ENCODE data around the gene PHLDA1.
"Not testable (repeated sequence)": the region's sequence is repeated elsewhere in the genome, so short reads cannot be mapped to it uniquely, and the experiment has no call there.

The PHLDA1 gene

DNA sequence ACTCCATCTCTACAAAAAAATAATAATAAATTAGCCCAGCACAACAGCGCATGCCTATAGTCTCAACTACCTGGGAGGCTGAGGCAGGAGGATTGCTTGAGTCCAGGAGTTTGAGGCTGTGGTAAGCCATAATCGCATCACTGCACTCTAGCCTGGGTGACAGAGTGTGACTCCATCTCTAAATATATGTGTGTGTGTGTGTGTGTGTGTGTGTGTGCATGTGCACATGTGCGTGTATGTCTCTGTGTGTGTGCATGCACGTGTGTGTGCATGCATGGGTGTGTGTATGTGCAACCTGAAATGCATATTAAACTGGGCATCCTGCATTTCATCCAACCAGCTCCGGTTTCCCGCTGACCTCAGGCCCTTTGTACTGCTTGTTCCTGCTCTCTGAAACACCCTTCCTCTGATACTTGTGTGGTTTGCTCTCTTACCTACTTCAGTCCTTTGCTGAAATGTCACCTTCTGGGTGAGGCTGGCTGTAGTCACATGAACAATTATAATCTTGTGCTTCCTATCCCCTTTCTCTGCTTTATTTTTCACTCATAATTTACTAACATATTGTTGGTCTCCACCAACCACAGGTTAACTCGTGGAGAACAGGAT lies 46.9 kb downstream of the PHLDA1 start:
- no peak for DNase-seq

DNA sequence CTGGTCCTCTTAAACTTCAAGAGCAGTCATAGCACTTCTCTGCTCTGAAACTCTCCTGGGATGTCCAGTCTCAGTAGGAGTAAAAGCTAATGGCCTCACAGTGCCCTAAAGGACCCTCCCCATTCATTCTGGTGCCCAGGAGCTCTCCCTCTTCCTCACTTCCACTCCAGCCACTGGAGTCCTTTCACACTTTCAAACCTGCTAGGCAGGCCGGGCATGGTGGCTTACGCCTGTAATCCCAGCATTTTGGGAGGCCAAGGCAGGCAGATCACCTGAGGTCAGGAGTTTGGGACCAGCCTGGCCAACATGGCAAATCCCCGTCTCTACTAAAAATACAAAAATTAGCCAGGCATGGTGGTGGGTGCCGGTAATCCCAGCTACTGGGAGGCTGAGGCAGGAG lies 47.7 kb downstream of the PHLDA1 start:
- not testable (repeated sequence) for DNase-seq

DNA sequence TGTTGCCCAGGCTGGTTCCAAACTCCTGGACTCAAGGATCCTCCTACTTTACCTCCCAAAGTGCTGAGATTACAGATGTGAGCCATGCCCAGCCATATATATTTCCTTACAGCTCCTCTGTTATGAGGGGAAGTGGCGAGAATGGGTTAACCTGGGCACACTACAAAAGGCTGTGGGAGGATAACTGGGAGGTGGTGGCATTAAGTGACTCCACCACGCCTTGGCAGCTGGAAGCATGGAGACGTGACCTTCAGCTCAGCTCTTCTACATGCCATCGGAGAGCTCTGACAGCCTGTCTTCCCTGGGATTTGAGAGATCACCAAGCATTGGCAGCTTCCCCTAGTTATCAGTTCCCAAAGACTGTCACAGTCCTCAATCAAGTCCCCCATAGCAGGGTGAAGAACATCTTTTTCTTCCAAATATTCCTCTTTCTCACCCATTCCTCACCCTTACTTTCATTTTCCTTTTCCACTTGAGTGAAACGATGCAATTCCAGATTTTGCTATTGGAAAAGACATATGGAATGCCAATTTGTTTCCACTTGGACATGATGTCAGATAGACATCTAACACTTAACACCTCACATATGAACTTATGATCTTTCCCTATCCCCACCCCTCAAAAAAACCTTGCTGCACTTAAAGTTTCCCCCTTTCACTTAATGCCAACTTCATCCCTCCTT lies 48.5 kb downstream of the PHLDA1 start:
- no peak for DNase-seq

DNA sequence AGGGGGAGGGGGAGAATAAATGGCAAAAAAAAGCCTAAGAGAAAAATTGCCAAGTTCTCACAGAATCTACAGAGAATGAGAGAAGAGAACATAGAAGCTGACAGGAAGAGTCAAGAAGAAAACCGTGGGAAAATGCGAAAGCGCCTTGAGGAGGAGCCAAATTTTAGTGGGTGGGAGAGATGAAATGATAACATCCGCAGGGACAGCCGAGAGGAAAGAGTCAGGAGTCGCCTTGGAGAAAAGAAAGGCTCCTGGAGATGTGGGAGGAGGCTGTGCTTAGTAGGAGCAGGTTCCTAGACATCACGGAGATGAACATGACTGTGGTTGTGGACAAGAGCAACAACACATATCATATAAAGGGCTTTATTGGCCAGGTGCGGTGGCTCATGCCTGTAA lies 49.4 kb downstream of the PHLDA1 start:
- DNase-seq, result no peak

DNA sequence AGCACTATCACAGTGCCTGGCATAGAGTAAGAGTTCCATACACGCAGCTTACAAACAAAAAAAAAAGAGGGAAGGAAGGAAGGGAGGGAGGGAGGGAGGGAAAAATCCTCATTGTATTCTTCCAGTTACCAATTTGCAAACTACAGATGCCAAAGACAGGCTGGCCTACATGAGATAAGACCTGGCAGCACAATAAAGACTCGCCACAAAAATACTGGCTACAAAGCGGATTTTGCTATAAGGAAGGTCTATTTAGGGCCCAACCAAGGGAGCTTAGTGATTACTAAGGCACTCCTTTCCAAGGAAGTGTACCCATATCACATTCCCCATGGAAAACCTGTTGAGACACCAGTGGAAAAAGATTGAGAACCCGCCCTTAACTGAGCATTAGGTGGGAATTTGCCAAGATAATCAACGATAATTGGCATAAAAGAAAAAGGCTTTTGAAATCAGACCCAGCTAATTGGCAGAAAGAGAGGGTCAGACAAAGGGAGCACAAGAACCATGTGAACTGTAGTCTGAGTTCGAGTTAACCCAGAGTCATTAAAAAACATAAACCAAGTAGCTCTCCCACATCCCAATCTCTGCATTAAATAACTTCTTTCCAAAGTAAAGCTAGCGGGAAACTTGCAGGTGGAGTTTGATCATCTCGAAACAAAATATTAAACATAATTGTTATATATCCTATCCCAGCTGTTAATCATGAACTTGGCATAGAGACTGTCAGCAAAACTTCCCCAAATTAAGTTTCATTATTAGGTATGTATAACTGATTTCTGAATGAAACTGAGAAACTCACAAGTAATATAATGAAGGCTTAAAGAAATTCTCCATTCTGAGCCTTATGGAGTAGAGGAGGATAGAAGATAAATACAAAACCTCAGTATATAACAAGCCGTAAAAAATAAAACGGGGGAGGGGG lies 50.1 kb downstream of the PHLDA1 start:
- no peak for DNase-seq

DNA sequence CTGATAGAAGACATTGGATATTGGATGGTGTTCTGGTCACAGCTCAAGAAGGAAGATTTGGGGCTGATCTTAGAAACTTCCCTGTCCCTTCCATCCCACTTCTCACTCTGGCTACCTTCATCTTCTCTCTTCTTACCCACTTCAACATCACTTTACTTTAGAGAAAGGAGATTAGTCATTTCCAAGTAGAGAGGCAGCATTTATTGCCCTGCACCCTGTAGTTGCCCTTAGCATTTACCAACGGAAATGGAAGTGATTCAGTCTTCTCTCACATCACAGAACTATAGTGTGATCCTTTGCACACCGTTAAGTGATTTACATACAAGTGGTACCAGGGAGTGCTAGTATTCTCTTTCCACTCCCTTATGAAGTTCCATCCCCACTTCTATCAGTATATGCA lies 52.4 kb downstream of the PHLDA1 start:
- peak; percentile 57 for DNase-seq

DNA sequence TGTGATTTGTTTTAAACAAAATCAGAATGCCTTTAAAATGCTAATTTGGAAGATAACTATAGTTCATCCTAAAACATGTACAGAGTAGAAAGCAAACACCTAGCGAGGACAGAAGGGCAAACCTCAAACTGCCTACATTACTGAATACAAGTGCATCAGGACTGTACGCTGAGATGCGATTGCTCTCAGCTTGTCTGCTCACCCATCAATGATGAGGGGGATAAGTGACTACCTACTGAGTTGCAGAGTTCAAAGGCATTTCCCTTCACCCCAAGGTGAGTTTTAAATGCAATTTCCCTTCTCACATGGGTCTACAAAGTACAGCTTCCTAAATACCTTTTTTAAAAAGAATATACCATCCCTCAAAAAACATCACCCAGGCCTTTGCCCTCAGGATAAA lies 52.9 kb downstream of the PHLDA1 start:
- DNase-seq, result no peak

DNA sequence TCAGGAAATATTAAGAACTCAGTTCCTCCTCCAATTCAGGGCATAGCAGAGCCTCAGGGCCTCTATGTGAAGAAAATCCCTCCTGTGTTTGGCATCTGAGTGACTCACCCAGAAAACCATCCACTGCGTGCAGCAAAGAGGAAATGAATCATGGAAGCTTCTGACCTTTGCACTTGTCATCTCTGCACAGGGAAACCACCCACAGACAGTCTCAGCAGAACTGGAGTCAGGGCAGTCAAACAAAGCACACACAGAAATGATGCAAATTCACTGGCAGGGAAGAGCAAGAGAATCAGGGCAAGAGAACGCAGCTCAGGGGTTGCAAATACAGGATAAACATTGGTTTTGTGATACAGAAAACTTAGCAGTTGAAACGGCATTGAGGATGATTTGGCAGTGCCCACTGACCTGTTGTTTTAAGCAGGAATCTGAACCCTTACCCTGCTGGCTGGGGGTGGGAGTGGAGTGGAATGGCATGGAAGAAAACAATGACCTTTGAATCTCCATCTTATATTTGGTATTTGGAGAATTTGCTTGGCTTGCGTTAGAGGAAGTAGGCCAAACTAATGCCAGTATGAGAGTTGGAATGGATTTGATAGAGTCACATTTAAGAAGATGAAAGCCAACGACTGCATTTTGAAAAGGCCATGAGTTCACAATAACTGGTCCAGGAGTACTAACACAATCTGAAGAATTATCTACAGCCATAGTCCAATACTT lies 53.5 kb downstream of the PHLDA1 start:
- DNase-seq, result peak; percentile 100

DNA sequence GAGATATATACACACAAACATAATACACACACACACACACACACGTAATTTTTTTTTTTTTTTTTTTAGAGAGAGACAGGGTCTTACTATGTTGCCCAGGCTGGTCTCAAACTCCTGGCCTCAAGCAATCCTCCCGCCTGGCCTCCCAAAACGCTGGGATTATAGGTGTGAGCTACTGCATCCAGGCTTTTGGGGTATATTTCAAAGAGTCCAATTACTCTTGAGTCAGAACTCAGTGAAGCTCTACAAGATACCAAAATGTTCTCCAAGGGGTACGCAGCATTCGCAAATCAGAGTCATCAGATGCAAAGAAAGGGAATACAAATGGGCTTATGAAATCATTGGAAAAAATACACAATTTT lies 54.0 kb downstream of the PHLDA1 start:
- DNase-seq, result no peak

DNA sequence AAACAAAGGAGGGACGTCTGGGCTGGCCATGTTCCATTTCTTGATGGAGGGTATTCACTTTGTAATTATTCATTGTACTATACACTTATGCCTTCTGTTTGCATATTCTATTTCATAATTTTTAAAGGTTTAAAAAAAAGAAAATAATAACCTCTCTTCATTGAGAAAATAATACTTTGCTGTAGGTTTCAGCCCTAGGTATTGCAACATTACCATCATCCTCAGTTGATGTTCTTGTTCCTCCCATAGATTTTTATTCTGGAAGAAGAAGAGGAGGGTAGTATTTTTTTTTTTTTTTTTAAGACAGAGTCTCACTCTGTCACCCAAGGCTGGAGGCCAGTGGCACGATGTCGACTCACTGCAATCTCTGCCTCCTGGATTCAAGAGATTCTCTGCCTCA lies 54.7 kb downstream of the PHLDA1 start:
- DNase-seq, result no peak

DNA sequence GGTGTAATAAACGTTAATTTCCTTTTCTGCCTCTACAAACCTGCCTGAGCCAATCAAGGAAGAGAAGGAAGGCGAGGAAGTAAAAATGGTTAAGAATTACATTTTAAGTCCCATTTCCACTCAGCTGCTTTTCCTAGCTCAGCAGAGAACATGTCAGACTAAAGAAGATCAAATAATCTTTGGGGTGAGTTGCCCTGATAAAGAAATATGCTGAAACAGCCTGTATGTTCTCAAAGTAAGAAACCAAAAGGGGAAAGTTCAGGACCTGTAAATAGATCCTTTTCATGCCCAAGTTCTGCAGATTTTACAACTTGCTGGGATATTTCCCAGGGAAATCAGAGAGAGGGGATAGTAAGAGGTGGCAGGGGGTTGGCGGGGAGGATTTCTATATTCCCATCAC lies 55.5 kb downstream of the PHLDA1 start:
- DNase-seq, result no peak

DNA sequence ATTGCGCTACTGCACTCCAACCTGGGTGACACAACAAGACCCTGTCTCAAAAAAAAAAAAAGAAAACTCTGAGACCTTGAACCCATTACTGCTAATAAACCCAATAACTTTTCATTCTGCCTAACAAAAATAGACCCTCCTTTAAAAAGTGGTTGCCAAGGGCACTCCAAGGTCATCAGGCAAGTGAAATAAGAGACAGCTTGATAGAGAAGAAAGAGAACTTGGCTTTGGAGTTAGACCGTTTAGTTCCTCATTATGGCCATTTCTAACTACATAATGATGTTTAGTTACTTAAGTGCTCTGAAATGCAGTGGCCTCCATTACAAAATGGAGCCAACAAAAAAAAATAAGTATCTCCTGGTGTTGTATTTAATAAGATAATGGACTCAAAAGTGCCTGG lies 55.9 kb downstream of the PHLDA1 start:
- no peak for DNase-seq

Measured in fibroblast of skin of back (primary cell).